CD4-positive, alpha-beta T cell treated with Interleukin-4 for 4 hours (primary cell): ENCODE data around the gene KLHL40.
A peak's percentile ranks its signal among the peaks of the same experiment; 100 is the strongest.

Experiments used
- DNase-seq: peaks from one replicate; pipeline ENCODE4 v3.0.0-alpha.2; 2020

The KLHL40 gene

GRCh38 chr3:42691816-42692666 is 6.7 kb downstream of the KLHL40 start:
- no peak for DNase-seq

- no peak for DNase-seq
Measured at GRCh38 chr3:42692667-42693529, 7.6 kb downstream of the KLHL40 start.

GRCh38 chr3:42693530-42693930 is 8.2 kb downstream of the KLHL40 start:
- DNase-seq: no peak

GRCh38 chr3:42694366-42694765 is 9.0 kb downstream of the KLHL40 start:
- no peak for DNase-seq

- no peak for DNase-seq
Measured at GRCh38 chr3:42696356-42697288, 11.3 kb downstream of the KLHL40 start.

GRCh38 chr3:42697289-42698051 is 12.1 kb downstream of the KLHL40 start:
- no peak for DNase-seq

GRCh38 chr3:42698216-42698910 is 13.0 kb downstream of the KLHL40 start:
- no peak for DNase-seq

GRCh38 chr3:42698911-42699230 is 13.5 kb downstream of the KLHL40 start:
- no peak for DNase-seq

- DNase-seq: no peak
Measured at GRCh38 chr3:42699511-42699971, 14.2 kb downstream of the KLHL40 start.

- no peak for DNase-seq
Measured at GRCh38 chr3:42700366-42701288, 15.3 kb downstream of the KLHL40 start.

- peak; percentile 31 for DNase-seq
Measured at GRCh38 chr3:42701371-42702065, 16.2 kb downstream of the KLHL40 start.

GRCh38 chr3:42702066-42702951 is 17.0 kb downstream of the KLHL40 start, which contains the start of gene HHATL:
Gene HHATL (minus strand): TSS chr3:42702798. CDS start chr3:42700826, 1,972 bp downstream.
- DNase-seq: no peak

GRCh38 chr3:42702982-42703694 is 17.8 kb downstream of the KLHL40 start:
- no peak for DNase-seq

- DNase-seq: no peak
Measured at GRCh38 chr3:42703695-42704025, 18.3 kb downstream of the KLHL40 start.

- DNase-seq: no peak
Measured at GRCh38 chr3:42704136-42704841, 19.0 kb downstream of the KLHL40 start.

- DNase-seq: no peak
Measured at GRCh38 chr3:42705058-42705767, 19.9 kb downstream of the KLHL40 start.
